MCF 10A (cell line): Measurements from ENCODE around the gene PLXDC2. TPM values are rescaled to one million over a fixed set of nuclear protein-coding genes. Genes with fewer than 3 reads are reported as not detected.
"Not testable (repeated sequence)": the region's sequence is repeated elsewhere in the genome, so short reads cannot be mapped to it uniquely, and the experiment has no call there.

ENCODE experiments used
- Bru-seq: library from RNA; stranded (reverse); fragments of 400-500 nt; gene quantifications from one replicate; lab custom pipeline; 2021; lab: Mats Ljungman, UMichigan
- BruChase-seq, 2 experiments: library from RNA; stranded (reverse); fragments of 400-500 nt; gene quantifications; one replicate each; lab custom pipeline; 2021; lab: Mats Ljungman, UMichigan
- BruUV-seq: library from RNA; stranded (reverse); fragments of 400-500 nt; replicated peaks from 2 replicates; lab custom pipeline; 2021; lab: Mats Ljungman, UMichigan
- CTCF ChIA-PET: fragments of 300-600 bp; sonication (Branson Sonifier 250); formaldehyde crosslinking; extraction: SDS; loops from one replicate; lab custom pipeline; 2021; ENCODE audit warnings: antibody characterized with exemption, inconsistent platforms; lab: Yijun Ruan, JAX
- POLR2A ChIA-PET: fragments of 300-600, 350-650 bp; sonication (Branson Sonifier 250); formaldehyde crosslinking; extraction: SDS; loops from one replicate; lab custom pipeline; 2020; ENCODE audit warnings: antibody characterized with exemption, inconsistent platforms; lab: Yijun Ruan, JAX
- DNase-seq: peaks from one replicate; pipeline ENCODE4 v3.0.0-alpha.2; 2018; ENCODE audit not compliant: unreplicated experiment
- H3K27ac Mint-ChIP-seq: one replicate; pipeline ENCODE4 v1.8.0; 2022; ENCODE audit warnings: mild to moderate bottlenecking, low read depth, mixed read lengths; ENCODE audit not compliant: unreplicated experiment
- H3K27me3 Mint-ChIP-seq: one replicate; pipeline ENCODE4 v1.8.0; 2022; ENCODE audit warnings: mixed read lengths; ENCODE audit not compliant: insufficient read depth, unreplicated experiment
- H3K36me3 Mint-ChIP-seq: one replicate; pipeline ENCODE4 v1.8.0; 2022; ENCODE audit warnings: mild to moderate bottlenecking, moderate library complexity, mixed read lengths; ENCODE audit not compliant: insufficient read depth, unreplicated experiment
- H3K4me1 Mint-ChIP-seq: one replicate; pipeline ENCODE4 v1.8.0; 2022; ENCODE audit warnings: mixed read lengths; ENCODE audit not compliant: insufficient read depth, unreplicated experiment
- H3K4me3 Mint-ChIP-seq: one replicate; pipeline ENCODE4 v1.8.0; 2022; ENCODE audit warnings: mild to moderate bottlenecking, moderate library complexity, mixed read lengths; ENCODE audit not compliant: unreplicated experiment
- H3K9me3 Mint-ChIP-seq: one replicate; pipeline ENCODE4 v1.8.0; 2022; ENCODE audit warnings: mixed read lengths; ENCODE audit not compliant: unreplicated experiment
- intact Hi-C: fragments of 100-400 bp; cut with micrococcal nuclease; formaldehyde crosslinking; loops from 2 replicates; pipeline ENCODE4 v1.14.1; 2022
- long read RNA-seq: library from polyadenylated mRNA; stranded (forward); transcript quantifications from one replicate; pipeline ENCODE4 v2.0.0, GENCODE V29; 2022
- total RNA-seq: library from RNA; stranded (reverse); gene quantifications from 2 replicates; pipeline ENCODE4 v1.2.3, GENCODE V29; 2022
- TF ChIP-seq, protein P1 (sequence below): fragments of 200-600 bp; IDR thresholded peaks from one replicate; pipeline ENCODE4 v1.8.0; 2022; ENCODE audit warnings: antibody characterized with exemption, mild to moderate bottlenecking; ENCODE audit not compliant: unreplicated experiment

Gene PLXDC2
- 10.6 and 23.3 TPM in 2 replicates for total RNA-seq
- Bru-seq, nascent RNA, result percentile 57 among the genes with signal in this experiment
- BruChase-seq, experiment 1, labeled RNA remaining after a 6-hour chase, result percentile 52 among the genes with signal in this experiment
- percentile 51 among the genes with signal in this experiment for BruChase-seq, experiment 2, labeled RNA remaining after a 2-hour chase
- long read RNA-seq, full-length matches to known transcripts, result 15 of 19 reads
- long read RNA-seq, partial matches to known transcripts, result 2 of 19 reads
- long read RNA-seq, other reads (novel, unspliced or antisense), result 2 of 19 reads

DNA sequence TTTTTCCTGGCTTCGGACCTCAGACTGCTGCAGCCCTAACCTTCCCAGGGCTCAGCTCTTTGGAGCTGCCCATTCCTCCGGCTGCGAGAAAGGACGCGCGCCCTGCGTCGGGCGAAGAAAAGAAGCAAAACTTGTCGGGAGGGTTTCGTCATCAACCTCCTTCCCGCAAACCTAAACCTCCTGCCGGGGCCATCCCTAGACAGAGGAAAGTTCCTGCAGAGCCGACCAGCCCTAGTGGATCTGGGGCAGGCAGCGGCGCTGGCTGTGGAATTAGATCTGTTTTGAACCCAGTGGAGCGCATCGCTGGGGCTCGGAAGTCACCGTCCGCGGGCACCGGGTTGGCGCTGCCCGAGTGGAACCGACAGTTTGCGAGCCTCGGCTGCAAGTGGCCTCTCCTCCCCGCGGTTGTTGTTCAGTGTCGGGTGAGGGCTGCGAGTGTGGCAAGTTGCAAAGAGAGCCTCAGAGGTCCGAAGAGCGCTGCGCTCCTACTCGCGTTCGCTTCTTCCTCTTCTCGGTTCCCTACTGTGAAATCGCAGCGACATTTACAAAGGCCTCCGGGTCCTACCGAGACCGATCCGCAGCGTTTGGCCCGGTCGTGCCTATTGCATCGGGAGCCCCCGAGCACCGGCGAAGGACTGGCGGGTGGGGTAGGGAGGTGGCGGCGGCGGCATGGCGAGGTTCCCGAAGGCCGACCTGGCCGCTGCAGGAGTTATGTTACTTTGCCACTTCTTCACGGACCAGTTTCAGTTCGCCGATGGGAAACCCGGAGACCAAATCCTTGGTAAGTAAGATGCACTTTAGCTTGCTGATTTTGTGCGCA, at the start of gene PLXDC2:
Gene PLXDC2, plus strand, starts transcription at position 22 of the 820 bp plus-strand sequence.
- Mint-ChIP-seq H3K4me1 (peaks cover 30% of the 10 kb centered on the region), H3K36me3 (no peaks in the 10 kb centered on the region), H3K4me3 (peak within 1 kb of the TSS; percentile 82), H3K9me3 (no peaks in the 10 kb centered on the region), H3K27me3 (no peaks in the 10 kb centered on the region), H3K27ac (peak within 1 kb of the TSS; percentile 72)
- TF ChIP-seq, protein P1, sequence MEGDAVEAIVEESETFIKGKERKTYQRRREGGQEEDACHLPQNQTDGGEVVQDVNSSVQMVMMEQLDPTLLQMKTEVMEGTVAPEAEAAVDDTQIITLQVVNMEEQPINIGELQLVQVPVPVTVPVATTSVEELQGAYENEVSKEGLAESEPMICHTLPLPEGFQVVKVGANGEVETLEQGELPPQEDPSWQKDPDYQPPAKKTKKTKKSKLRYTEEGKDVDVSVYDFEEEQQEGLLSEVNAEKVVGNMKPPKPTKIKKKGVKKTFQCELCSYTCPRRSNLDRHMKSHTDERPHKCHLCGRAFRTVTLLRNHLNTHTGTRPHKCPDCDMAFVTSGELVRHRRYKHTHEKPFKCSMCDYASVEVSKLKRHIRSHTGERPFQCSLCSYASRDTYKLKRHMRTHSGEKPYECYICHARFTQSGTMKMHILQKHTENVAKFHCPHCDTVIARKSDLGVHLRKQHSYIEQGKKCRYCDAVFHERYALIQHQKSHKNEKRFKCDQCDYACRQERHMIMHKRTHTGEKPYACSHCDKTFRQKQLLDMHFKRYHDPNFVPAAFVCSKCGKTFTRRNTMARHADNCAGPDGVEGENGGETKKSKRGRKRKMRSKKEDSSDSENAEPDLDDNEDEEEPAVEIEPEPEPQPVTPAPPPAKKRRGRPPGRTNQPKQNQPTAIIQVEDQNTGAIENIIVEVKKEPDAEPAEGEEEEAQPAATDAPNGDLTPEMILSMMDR, result no peak
- peak; percentile 69 for DNase-seq
- BruUV-seq, result TSS peak; percentile 46
- ChIA-PET CTCF (interaction anchor here (0.6 to 2.9 kb wide), 13 partner anchors 11 to 1127 kb away, joined by 3 to 16 read pairs (median 4); no protein-coding TSS in a partner anchor), POLR2A (interaction anchor here (0.5 to 2.9 kb wide), 32 partner anchors 11 to 1150 kb away, joined by 3 to 32 read pairs (median 4); no protein-coding TSS in a partner anchor)
- intact Hi-C loops, result loop anchor here (1.0 to 10.0 kb wide), 9 partner anchors 186 to 1128 kb away; no protein-coding TSS in a partner anchor

DNA sequence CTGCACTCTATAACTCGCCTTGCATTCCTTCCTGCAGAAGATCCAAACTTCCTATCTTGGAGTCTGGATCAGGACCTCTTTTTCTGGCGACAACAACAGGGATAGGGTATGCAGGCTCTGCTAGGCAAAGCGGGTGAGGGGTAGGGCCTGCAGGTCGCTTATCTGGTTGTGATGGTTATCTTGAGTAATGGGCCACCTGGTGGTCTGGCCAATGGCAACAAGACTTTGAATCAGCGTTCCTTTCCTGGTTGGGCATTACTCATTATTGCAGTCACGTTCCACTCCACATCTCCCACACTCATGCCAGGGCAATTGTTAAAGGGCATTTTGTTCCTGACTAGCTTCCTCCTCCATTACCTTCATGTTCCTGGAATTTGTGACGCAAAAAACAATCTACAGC, 48.4 kb upstream of the PLXDC2 start:
- H3K4me3 Mint-ChIP-seq, result no peak overlapping the region
- TF ChIP-seq, protein P1, result no peak
- no peaks in the 10 kb centered on the region for H3K27me3 Mint-ChIP-seq
- no peaks in the 10 kb centered on the region for H3K36me3 Mint-ChIP-seq
- ChIA-PET CTCF (interaction anchor here (0.7 to 1.0 kb wide), 2 partner anchors 28 to 1017 kb away, joined by 3 read pairs; no protein-coding TSS in a partner anchor), POLR2A (no interaction called here)
- peaks cover 5% of the 10 kb centered on the region for H3K4me1 Mint-ChIP-seq
- no peak overlapping the region for H3K27ac Mint-ChIP-seq
- DNase-seq, result no peak
- no peaks in the 10 kb centered on the region for H3K9me3 Mint-ChIP-seq
- intact Hi-C loops, result no loop called here
- no TSS peak for BruUV-seq

DNA sequence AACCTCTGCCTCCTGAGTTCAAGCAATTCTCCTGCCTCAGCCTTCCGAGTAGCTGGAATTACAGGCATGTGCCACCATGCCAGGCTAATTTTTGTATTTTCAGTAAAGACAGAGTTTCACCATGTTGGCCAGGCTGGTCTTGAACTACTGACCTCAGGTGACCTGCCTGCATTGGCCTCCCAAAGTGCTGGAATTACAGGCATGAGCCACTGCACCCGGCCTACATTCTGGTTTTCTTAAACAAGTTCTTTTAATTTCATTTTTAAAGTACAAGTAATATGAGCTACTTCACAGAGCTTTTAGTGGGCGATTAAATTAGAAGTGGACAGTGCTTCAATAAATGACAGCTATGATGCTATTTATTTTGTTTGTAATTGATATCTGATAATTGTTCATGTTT, 46.4 kb upstream of the PLXDC2 start:
- H3K36me3 Mint-ChIP-seq, intact Hi-C loops, H3K4me1 Mint-ChIP-seq, H3K4me3 Mint-ChIP-seq, H3K9me3 Mint-ChIP-seq, H3K27ac Mint-ChIP-seq, POLR2A ChIA-PET, BruUV-seq, H3K27me3 Mint-ChIP-seq, CTCF ChIA-PET, DNase-seq: not testable (repeated sequence)

GRCh38 chr10:19772972-19773371, 43.3 kb upstream of the PLXDC2 start:
- TF ChIP-seq, protein P1, result no peak
- H3K9me3 Mint-ChIP-seq, result no peaks in the 10 kb centered on the region
- peaks cover 16% of the 10 kb centered on the region for H3K4me1 Mint-ChIP-seq
- no peak overlapping the region for H3K27ac Mint-ChIP-seq
- ChIA-PET CTCF (no interaction called here), POLR2A (interaction anchor here (0.6 kb wide), 1 partner anchor 219 kb away, joined by 3 read pairs; no protein-coding TSS in a partner anchor)
- no peak overlapping the region for H3K4me3 Mint-ChIP-seq
- H3K36me3 Mint-ChIP-seq, result no peaks in the 10 kb centered on the region
- DNase-seq, result no peak
- H3K27me3 Mint-ChIP-seq, result no peaks in the 10 kb centered on the region
- intact Hi-C loops, result no loop called here
- no TSS peak for BruUV-seq
